Transverse colon (tissue), 4 donors: ENCODE data around the gene SRI. TPM values are rescaled to one million over a fixed set of nuclear protein-coding genes. Genes with fewer than 3 reads are reported as not detected.

Source experiments
- DNase-seq: peaks from one replicate; pipeline ENCODE4 v3.0.0-alpha.2; 2019
- H3K27ac ChIP-seq, 4 donors: fragments of 200-600 bp; sonication (generic); 2 replicates each; pipeline ENCODE4 v1.5.1; 2016 to 2018; ENCODE audit warnings: inconsistent platforms in 4 of 4
- H3K27me3 ChIP-seq: fragments of 200-600 bp; sonication (generic); 2 replicates; pipeline ENCODE4 v1.5.1; 2017; ENCODE audit warnings: inconsistent platforms
- H3K36me3 ChIP-seq, 4 donors: fragments of 200-600 bp; sonication (generic); 2 replicates each; pipeline ENCODE4 v1.5.1; 2017 to 2019; ENCODE audit warnings: inconsistent platforms in 4 of 4
- H3K4me1 ChIP-seq, 4 donors: fragments of 200-600 bp; sonication (generic); 2 replicates each; pipeline ENCODE4 v1.5.1; 2017 to 2020; ENCODE audit warnings: inconsistent platforms in 4 of 4
- H3K4me3 ChIP-seq, 4 donors: fragments of 200-600 bp; sonication (generic); 1 replicate in 1 of 4; 2 replicates in 3 of 4; pipeline versions ENCODE4 v1.5.1 to v1.6.1; 2017 to 2019; ENCODE audit warnings: inconsistent platforms in 4 of 4
- H3K9me3 ChIP-seq, 2 donors: fragments of 200-600 bp; sonication (generic); 2 replicates each; pipeline ENCODE4 v1.5.1; 2017 to 2019; ENCODE audit warnings: inconsistent platforms in 2 of 2
- CTCF ChIP-seq, 5 experiments: fragments of 200-600 bp in 3 of 5; fragments of 450-650 bp in 2 of 5; sonication (generic) in 3 of 5; IDR thresholded peaks; 1 replicate in 2 of 5; 2 replicates in 3 of 5; pipeline ENCODE4 v1.5.1; 2016 to 2017; ENCODE audit warnings: antibody characterized with exemption in 5 of 5, inconsistent platforms in 3 of 5, mild to moderate bottlenecking in 2 of 5, moderate library complexity in 1 of 5
- EP300 ChIP-seq: sonication (generic); formaldehyde crosslinking; IDR thresholded peaks from one replicate; pipeline ENCODE4 v1.6.1; 2017; ENCODE audit warnings: antibody characterized with exemption, low read depth
- POLR2A ChIP-seq: fragments of 450-650 bp; IDR thresholded peaks from one replicate; pipeline ENCODE4 v1.6.1; 2016; ENCODE audit warnings: antibody characterized with exemption, mild to moderate bottlenecking, moderate library complexity
- POLR2AphosphoS5 ChIP-seq, 3 donors: sonication (generic); formaldehyde crosslinking; IDR thresholded peaks; one replicate each; pipeline ENCODE4 v1.6.1; 2016; ENCODE audit warnings: antibody characterized with exemption in 3 of 3
- WGBS, 2 donors: methylation state at CpG; one replicate each; pipeline ENCODE4 v1.1.5; 2018; ENCODE audit warnings: low coverage in 1 of 2; 5-methylcytosine and 5-hydroxymethylcytosine counted together
- in situ Hi-C, 4 donors: fragments of 200-750 bp; cut with MboI; loops; one replicate each; pipeline versions ENCODE4 v1.15.0 to v1.15.1; 2017; ENCODE audit warnings: low sequenced_read_pairs in 3 of 4, low pct_ligation_motif_present in 1 of 4, low pct_unique_long_range_greater_than_20kb in 1 of 4
- intact Hi-C: fragments of 100-400 bp; cut with DNase I; formaldehyde crosslinking; loops from one replicate; pipeline ENCODE4 v1.15.1; 2023; ENCODE audit warnings: low total_unique reads
- total RNA-seq, 4 donors: library from RNA; depleted of rRNA; stranded (reverse); fragments of >200 nt; gene quantifications; one replicate each; pipeline ENCODE4 v1.1.0, GENCODE V29; 2016

Gene SRI
- total RNA-seq, 4 donors from 2014 or later = 163 to 672 (median 475) TPM

- H3K4me3 ChIP-seq = no peak overlapping the region
- no peak for TF ChIP-seq CTCF (IDR thresholded peaks at IDR 0.05)
- TF ChIP-seq POLR2A = no peak
- no peak for TF ChIP-seq EP300
- TF ChIP-seq POLR2AphosphoS5 (IDR thresholded peaks at IDR 0.05) = no peak
- intact Hi-C loops = no loop called here
- H3K9me3 ChIP-seq = no peaks in the 10 kb centered on the region
- no peaks in the 10 kb centered on the region for H3K27me3 ChIP-seq
- H3K27ac ChIP-seq = no peak overlapping the region
- in situ Hi-C loops = no loop called here
- peaks cover 0 to 7% (median 3%) of the 10 kb centered on the region in 4 donors for H3K4me1 ChIP-seq
- DNase-seq = no peak
- no peaks in the 10 kb centered on the region for H3K36me3 ChIP-seq
These were observed 14.0 kb upstream of the SRI start for GRCh38 chr7:88233828-88234227.

- in situ Hi-C loops = no loop called here
- no peaks in the 10 kb centered on the region for H3K27me3 ChIP-seq
- intact Hi-C loops = no loop called here
- TF ChIP-seq CTCF (IDR thresholded peaks at IDR 0.05) (no peak), POLR2A (peak; percentile 32), POLR2AphosphoS5 (IDR thresholded peaks at IDR 0.05) (peak in 1 of 3 donors; percentile 47), EP300 (peak; percentile 42)
- DNase-seq = peak; percentile 49
- peak overlapping the region; percentile 77 to 83 (median 81) for H3K27ac ChIP-seq
- H3K4me1 ChIP-seq = peaks cover 0 to 18% (median 7%) of the 10 kb centered on the region in 4 donors
- WGBS, 2 donors = 60 to 68% methylated on average over 2 to 5 of the region's 5 CpGs
- no peaks in the 10 kb centered on the region for H3K36me3 ChIP-seq
- no peaks in the 10 kb centered on the region for H3K9me3 ChIP-seq
- no peak overlapping the region for H3K4me3 ChIP-seq
These were observed 10.8 kb upstream of the SRI start for GRCh38 chr7:88230646-88231045.

GRCh38 chr7:88229302-88229995 lies 9.6 kb upstream of the SRI start:
- 56 to 63% methylated on average over 4 of the region's 4 CpGs for WGBS, 2 donors
- Histone ChIP-seq H3K27ac (peak overlapping the region; percentile 82 to 85 (median 82)), H3K9me3 (no peaks in the 10 kb centered on the region), H3K4me3 (peak overlapping the region in 1 of 4 donors; percentile 28), H3K36me3 (no peaks in the 10 kb centered on the region), H3K27me3 (no peaks in the 10 kb centered on the region), H3K4me1 (peaks cover 0 to 18% (median 7%) of the 10 kb centered on the region in 4 donors)
- in situ Hi-C loops = no loop called here
- TF ChIP-seq POLR2A (no peak), EP300 (peak; percentile 31), CTCF (IDR thresholded peaks at IDR 0.05) (no peak), POLR2AphosphoS5 (IDR thresholded peaks at IDR 0.05) (peak in 1 of 3 donors; percentile 61)
- intact Hi-C loops = no loop called here
- peak; percentile 58 for DNase-seq

- intact Hi-C loops = no loop called here
- TF ChIP-seq POLR2AphosphoS5 (IDR thresholded peaks at IDR 0.05) (peak; percentile 67 to 96 (median 94)), POLR2A (peak; percentile 90), CTCF (IDR thresholded peaks at IDR 0.05) (peak in 1 of 5 experiments; percentile 10), EP300 (no peak)
- 59% methylated on average over 6 of the region's 6 CpGs; no CpG with 5 or more reads in 1 of the 2 donors for WGBS, 2 donors
- no peaks in the 10 kb centered on the region for H3K9me3 ChIP-seq
- in situ Hi-C loops = no loop called here
- peaks cover 0 to 25% (median 7%) of the 10 kb centered on the region in 4 donors for H3K4me1 ChIP-seq
- peak; percentile 83 for DNase-seq
- peak overlapping the region in 3 of 4 donors; percentile 38 to 55 (median 40) for H3K4me3 ChIP-seq
- H3K27ac ChIP-seq = peak overlapping the region; percentile 82 to 85 (median 82)
- H3K27me3 ChIP-seq = no peaks in the 10 kb centered on the region
- H3K36me3 ChIP-seq = no peaks in the 10 kb centered on the region
These were observed 7.2 kb upstream of the SRI start for GRCh38 chr7:88226886-88227516.
